Neural cell (in vitro differentiated cells): Measurements from ENCODE around the gene CCDC50. TPM values are rescaled to one million over a fixed set of nuclear protein-coding genes. Genes with fewer than 3 reads are reported as not detected.

ENCODE experiments used
- H2AFZ ChIP-seq: fragments of 200-600, 300-800 bp; sonication (generic), shearing (Covaris generic); 2 replicates; pipeline ENCODE4 v1.6.0; 2014; ENCODE audit warnings: low read depth, mild to moderate bottlenecking, antibody characterized with exemption, low read length, moderate library complexity
- H3F3A ChIP-seq: fragments of 200-600 bp; shearing (Covaris generic); 2 replicates; pipeline ENCODE4 v1.6.1; 2016; ENCODE audit warnings: mild to moderate bottlenecking, moderate library complexity, mixed read lengths, antibody characterized with exemption, low read length; ENCODE audit not compliant: insufficient read depth, poor library complexity, severe bottlenecking
- H3K27ac ChIP-seq: fragments of 200-600, 300-800 bp; sonication (generic), shearing (Covaris generic); 2 replicates; pipeline ENCODE4 v1.5.1; 2014; ENCODE audit warnings: mild to moderate bottlenecking, low read length, moderate library complexity
- H3K27me3 ChIP-seq: fragments of 300-800, 200-600 bp; sonication (generic), shearing (Covaris generic); 2 replicates; pipeline ENCODE4 v1.6.0; 2014; ENCODE audit warnings: mild to moderate bottlenecking, low read depth, low read length, moderate library complexity; ENCODE audit not compliant: insufficient read depth
- H3K36me3 ChIP-seq: fragments of 300-800, 200-600 bp; sonication (generic), shearing (Covaris generic); 2 replicates; pipeline ENCODE4 v1.5.1; 2014; ENCODE audit warnings: mild to moderate bottlenecking, antibody characterized with exemption, low read length, moderate library complexity; ENCODE audit not compliant: insufficient read depth
- H3K4me2 ChIP-seq: fragments of 300-800, 200-600 bp; sonication (generic), shearing (Covaris generic); 2 replicates; pipeline ENCODE4 v1.6.0; 2014; ENCODE audit warnings: mild to moderate bottlenecking, low read length
- H3K4me3 ChIP-seq: fragments of 300-800, 200-600 bp; sonication (generic), shearing (Covaris generic); 2 replicates; pipeline ENCODE4 v1.5.1; 2014; ENCODE audit warnings: mild to moderate bottlenecking, low read length, moderate library complexity
- H3K79me2 ChIP-seq: fragments of 200-600 bp; shearing (Covaris generic); replicated peaks from 2 replicates; pipeline ENCODE4 v1.6.0; 2014; ENCODE audit warnings: mild to moderate bottlenecking, low read length, moderate library complexity; ENCODE audit not compliant: insufficient read depth
- H3K9ac ChIP-seq: fragments of 300-800, 200-600 bp; sonication (generic), shearing (Covaris generic); 2 replicates; pipeline ENCODE4 v1.6.1; 2016; ENCODE audit warnings: mild to moderate bottlenecking, low read length, mixed read lengths
- H3K9me2 ChIP-seq: fragments of 200-600 bp; shearing (Covaris generic); 2 replicates; pipeline ENCODE4 v1.6.1; 2016; ENCODE audit warnings: mild to moderate bottlenecking, low read length, mixed read lengths; ENCODE audit not compliant: insufficient read depth
- H3K9me3 ChIP-seq: fragments of 200-600, 300-800 bp; sonication (generic), shearing (Covaris generic); 2 replicates; pipeline ENCODE4 v1.6.1; 2016; ENCODE audit warnings: mild to moderate bottlenecking, mixed run types, low read length, moderate library complexity, mixed read lengths
- H4K20me1 ChIP-seq: fragments of 200-600 bp; shearing (Covaris generic); 2 replicates; pipeline ENCODE4 v1.6.1; 2016; ENCODE audit warnings: mild to moderate bottlenecking, mixed run types; ENCODE audit not compliant: insufficient read depth
- EP300 ChIP-seq: fragments of 450-650 bp; conservative IDR thresholded peaks from 2 replicates; pipeline ENCODE4 v1.6.1; 2014; ENCODE audit warnings: antibody characterized with exemption, mild to moderate bottlenecking, moderate library complexity; ENCODE audit not compliant: poor library complexity, severe bottlenecking
- EZH2 ChIP-seq: fragments of 200-600, 300-800 bp; shearing (Covaris generic), sonication (generic); IDR thresholded peaks from 2 replicates; pipeline ENCODE4 v1.6.1; 2014; ENCODE audit warnings: antibody characterized with exemption, low read length, borderline replicate concordance, mild to moderate bottlenecking; ENCODE audit not compliant: insufficient read depth, poor library complexity, severe bottlenecking
- MXI1 ChIP-seq: fragments of 450-650 bp; conservative IDR thresholded peaks from 2 replicates; pipeline ENCODE4 v1.6.1; 2014; ENCODE audit warnings: antibody characterized with exemption, mild to moderate bottlenecking; ENCODE audit not compliant: poor library complexity, severe bottlenecking
- POLR2AphosphoS5 ChIP-seq: IDR thresholded peaks from 2 replicates; pipeline ENCODE4 v1.6.1; 2012
- RAD21 ChIP-seq: fragments of 450-650 bp; conservative IDR thresholded peaks from 2 replicates; pipeline ENCODE4 v1.6.1; 2014; ENCODE audit warnings: antibody characterized with exemption, mild to moderate bottlenecking, moderate library complexity
- SMC3 ChIP-seq: fragments of 450-650 bp; conservative IDR thresholded peaks from 2 replicates; pipeline ENCODE4 v1.6.1; 2014; ENCODE audit warnings: antibody characterized with exemption, mild to moderate bottlenecking, moderate library complexity; ENCODE audit not compliant: poor library complexity
- TAF1 ChIP-seq: IDR thresholded peaks from 2 replicates; pipeline ENCODE4 v1.6.1; 2012; ENCODE audit warnings: low read depth
- polyA plus RNA-seq: library from polyadenylated mRNA; depleted of rRNA; stranded (reverse); fragments of >200 nt; gene quantifications from 2 replicates; pipeline ENCODE4 v1.2.3, GENCODE V29; 2014
- TF ChIP-seq, protein P1 (sequence below): fragments of 450-650 bp; IDR thresholded peaks from 2 replicates; pipeline ENCODE4 v1.5.1; 2014; ENCODE audit warnings: antibody characterized with exemption, mild to moderate bottlenecking, moderate library complexity; ENCODE audit not compliant: poor library complexity, severe bottlenecking
- TF ChIP-seq, protein P2 (sequence below): IDR thresholded peaks from 2 replicates; pipeline ENCODE4 v1.6.1; 2012; ENCODE audit warnings: borderline replicate concordance

Gene CCDC50
- polyA plus RNA-seq, 1 donor from 2014 or later = 58.2 TPM

DNA sequence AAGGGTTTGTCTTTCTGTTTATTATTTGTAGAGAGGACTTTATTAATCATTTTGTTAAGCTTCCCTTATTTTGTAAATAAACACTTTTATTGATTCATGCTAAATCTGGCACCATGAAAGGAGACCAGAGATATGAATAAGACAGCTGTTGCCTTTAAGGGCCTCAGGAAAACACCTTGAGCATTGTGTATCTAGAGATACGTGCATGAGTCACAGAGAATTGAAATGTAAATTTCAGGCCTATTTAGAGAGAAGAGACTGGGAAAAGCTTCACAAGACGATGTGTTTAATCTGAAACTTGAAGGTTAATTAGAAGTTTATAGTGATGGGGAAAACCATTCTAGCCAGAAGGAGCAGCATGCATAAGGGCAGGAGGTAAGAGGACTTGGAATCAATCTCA is 29.7 kb downstream of the CCDC50 start:
- no peak overlapping the region for H2AFZ ChIP-seq
- no peaks in the 10 kb centered on the region for H3F3A ChIP-seq
- TF ChIP-seq EP300 = no peak
- TF ChIP-seq EZH2 = no peak
- TF ChIP-seq SMC3 = no peak
- TF ChIP-seq, protein P1, sequence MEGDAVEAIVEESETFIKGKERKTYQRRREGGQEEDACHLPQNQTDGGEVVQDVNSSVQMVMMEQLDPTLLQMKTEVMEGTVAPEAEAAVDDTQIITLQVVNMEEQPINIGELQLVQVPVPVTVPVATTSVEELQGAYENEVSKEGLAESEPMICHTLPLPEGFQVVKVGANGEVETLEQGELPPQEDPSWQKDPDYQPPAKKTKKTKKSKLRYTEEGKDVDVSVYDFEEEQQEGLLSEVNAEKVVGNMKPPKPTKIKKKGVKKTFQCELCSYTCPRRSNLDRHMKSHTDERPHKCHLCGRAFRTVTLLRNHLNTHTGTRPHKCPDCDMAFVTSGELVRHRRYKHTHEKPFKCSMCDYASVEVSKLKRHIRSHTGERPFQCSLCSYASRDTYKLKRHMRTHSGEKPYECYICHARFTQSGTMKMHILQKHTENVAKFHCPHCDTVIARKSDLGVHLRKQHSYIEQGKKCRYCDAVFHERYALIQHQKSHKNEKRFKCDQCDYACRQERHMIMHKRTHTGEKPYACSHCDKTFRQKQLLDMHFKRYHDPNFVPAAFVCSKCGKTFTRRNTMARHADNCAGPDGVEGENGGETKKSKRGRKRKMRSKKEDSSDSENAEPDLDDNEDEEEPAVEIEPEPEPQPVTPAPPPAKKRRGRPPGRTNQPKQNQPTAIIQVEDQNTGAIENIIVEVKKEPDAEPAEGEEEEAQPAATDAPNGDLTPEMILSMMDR = no peak
- no peak for TF ChIP-seq TAF1
- H4K20me1 ChIP-seq = no peaks in the 10 kb centered on the region
- H3K9me3 ChIP-seq = no peaks in the 10 kb centered on the region
- H3K9me2 ChIP-seq = no peaks in the 10 kb centered on the region
- no peaks in the 10 kb centered on the region for H3K27me3 ChIP-seq
- peaks cover 22% of the 10 kb centered on the region for H3K79me2 ChIP-seq
- no peak overlapping the region for H3K4me3 ChIP-seq
- H3K27ac ChIP-seq = no peak overlapping the region
- peaks cover 16% of the 10 kb centered on the region for H3K36me3 ChIP-seq
- no peak overlapping the region for H3K4me2 ChIP-seq
- no peak overlapping the region for H3K9ac ChIP-seq

DNA sequence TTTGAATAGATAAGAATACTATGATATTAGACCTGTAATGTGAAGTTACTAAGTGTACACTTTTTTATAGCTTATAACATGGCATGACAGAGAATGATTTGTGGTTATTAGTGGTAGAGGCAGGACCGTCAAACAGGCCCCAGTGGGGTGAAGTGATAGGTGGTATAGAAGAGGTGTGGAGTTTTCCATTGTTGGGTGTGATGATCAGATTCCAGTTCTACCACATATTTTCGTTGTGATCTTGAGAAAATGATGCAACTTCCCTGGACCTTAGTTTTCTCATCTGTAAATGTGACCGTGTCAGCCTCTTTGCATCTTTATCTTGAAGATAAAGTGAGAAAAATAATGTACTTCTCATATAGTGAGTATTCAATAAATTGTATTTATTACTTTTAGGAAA is 31.4 kb downstream of the CCDC50 start:
- Histone ChIP-seq H2AFZ (no peak overlapping the region), H4K20me1 (no peaks in the 10 kb centered on the region), H3K9me3 (no peaks in the 10 kb centered on the region), H3K27me3 (no peaks in the 10 kb centered on the region), H3F3A (no peaks in the 10 kb centered on the region), H3K4me2 (no peak overlapping the region), H3K9me2 (no peaks in the 10 kb centered on the region), H3K79me2 (peaks cover 6% of the 10 kb centered on the region), H3K4me3 (no peak overlapping the region), H3K36me3 (peaks cover 21% of the 10 kb centered on the region), H3K27ac (no peak overlapping the region), H3K9ac (no peak overlapping the region)
- TF ChIP-seq TAF1 (no peak), POLR2AphosphoS5 (no peak), SMC3 (no peak), EZH2 (no peak), EP300 (no peak), RAD21 (no peak), MXI1 (no peak)
- TF ChIP-seq, protein P2, sequence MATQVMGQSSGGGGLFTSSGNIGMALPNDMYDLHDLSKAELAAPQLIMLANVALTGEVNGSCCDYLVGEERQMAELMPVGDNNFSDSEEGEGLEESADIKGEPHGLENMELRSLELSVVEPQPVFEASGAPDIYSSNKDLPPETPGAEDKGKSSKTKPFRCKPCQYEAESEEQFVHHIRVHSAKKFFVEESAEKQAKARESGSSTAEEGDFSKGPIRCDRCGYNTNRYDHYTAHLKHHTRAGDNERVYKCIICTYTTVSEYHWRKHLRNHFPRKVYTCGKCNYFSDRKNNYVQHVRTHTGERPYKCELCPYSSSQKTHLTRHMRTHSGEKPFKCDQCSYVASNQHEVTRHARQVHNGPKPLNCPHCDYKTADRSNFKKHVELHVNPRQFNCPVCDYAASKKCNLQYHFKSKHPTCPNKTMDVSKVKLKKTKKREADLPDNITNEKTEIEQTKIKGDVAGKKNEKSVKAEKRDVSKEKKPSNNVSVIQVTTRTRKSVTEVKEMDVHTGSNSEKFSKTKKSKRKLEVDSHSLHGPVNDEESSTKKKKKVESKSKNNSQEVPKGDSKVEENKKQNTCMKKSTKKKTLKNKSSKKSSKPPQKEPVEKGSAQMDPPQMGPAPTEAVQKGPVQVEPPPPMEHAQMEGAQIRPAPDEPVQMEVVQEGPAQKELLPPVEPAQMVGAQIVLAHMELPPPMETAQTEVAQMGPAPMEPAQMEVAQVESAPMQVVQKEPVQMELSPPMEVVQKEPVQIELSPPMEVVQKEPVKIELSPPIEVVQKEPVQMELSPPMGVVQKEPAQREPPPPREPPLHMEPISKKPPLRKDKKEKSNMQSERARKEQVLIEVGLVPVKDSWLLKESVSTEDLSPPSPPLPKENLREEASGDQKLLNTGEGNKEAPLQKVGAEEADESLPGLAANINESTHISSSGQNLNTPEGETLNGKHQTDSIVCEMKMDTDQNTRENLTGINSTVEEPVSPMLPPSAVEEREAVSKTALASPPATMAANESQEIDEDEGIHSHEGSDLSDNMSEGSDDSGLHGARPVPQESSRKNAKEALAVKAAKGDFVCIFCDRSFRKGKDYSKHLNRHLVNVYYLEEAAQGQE = no peak
- TF ChIP-seq, protein P1 = no peak
